Measurements from ENCODE around the gene TLR10. TPM values are rescaled to one million over a fixed set of nuclear protein-coding genes. Genes with fewer than 3 reads are reported as not detected.
A peak's percentile ranks its signal among the peaks of the same experiment; 100 is the strongest.

The TLR10 gene
- total and polyA plus RNA-seq, 5 donors from 2014 or later: 0.20 to 0.44 (median 0.31) TPM; not detected in 2

DNA sequence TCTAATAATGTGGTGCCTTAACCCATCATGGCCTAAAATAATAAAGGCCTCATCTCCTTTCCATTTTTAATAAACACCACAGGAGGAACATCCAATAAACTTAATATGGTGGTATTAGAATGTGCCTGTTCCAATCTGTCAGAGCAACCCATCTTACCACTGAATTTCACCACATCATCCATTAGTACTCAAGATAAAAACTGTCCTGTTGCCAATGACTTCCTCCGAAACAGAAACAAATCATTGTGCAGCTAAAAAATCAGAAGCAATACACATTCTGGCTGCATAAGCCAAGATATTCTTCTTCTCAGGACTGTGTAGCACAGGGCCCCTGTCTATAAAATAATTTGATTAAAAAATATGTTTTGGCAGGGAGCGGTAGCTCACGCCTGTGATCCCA lies 18.5 kb downstream of the TLR10 start:
- no peaks in the 10 kb centered on the region for H3K9me3 ChIP-seq (ENCODE audit: control insufficient read depth in 2 of 2, low read length in 2 of 2)
- Mint-ChIP-seq H3K36me3 (peaks cover 4% of the 10 kb centered on the region), H3K9me3 (peaks cover 0 to 3% (median 3%) of the 10 kb centered on the region in 7 donors), H3K4me3 (no peak overlapping the region), H3K4me1 (peaks cover 0 to 15% (median 10%) of the 10 kb centered on the region in 4 donors), H3K27me3 (peaks cover 13% of the 10 kb centered on the region), H3K27ac (peak overlapping the region in 1 of 3 donors; percentile 63)
- H3K36me3 ChIP-seq (ENCODE audit: control insufficient read depth, insufficient read depth, low read length): no peaks in the 10 kb centered on the region
- H3K27ac ChIP-seq (ENCODE audit: insufficient read depth, low read length, poor library complexity, severe bottlenecking): no peak overlapping the region
- DNase-seq (no peak), ATAC-seq (ENCODE audit: low read depth in 2 of 2) (no peak)
- no peaks in the 10 kb centered on the region for H3K27me3 ChIP-seq (ENCODE audit: control insufficient read depth, insufficient read depth, low read length)
- no peak overlapping the region for H3K4me3 ChIP-seq (ENCODE audit: low read depth, low read length)
- H3K4me1 ChIP-seq (ENCODE audit: control insufficient read depth, insufficient read depth, low read length, poor library complexity, severe bottlenecking): no peaks in the 10 kb centered on the region

- H3K4me3 Mint-ChIP-seq: no peak overlapping the region
- Histone ChIP-seq H3K27me3 (ENCODE audit: control insufficient read depth, insufficient read depth, low read length) (no peaks in the 10 kb centered on the region), H3K4me1 (ENCODE audit: control insufficient read depth, insufficient read depth, low read length, poor library complexity, severe bottlenecking) (no peaks in the 10 kb centered on the region), H3K36me3 (ENCODE audit: control insufficient read depth, insufficient read depth, low read length) (no peaks in the 10 kb centered on the region), H3K4me3 (ENCODE audit: low read depth, low read length) (no peak overlapping the region), H3K9me3 (ENCODE audit: control insufficient read depth in 2 of 2, low read length in 2 of 2) (no peaks in the 10 kb centered on the region), H3K27ac (ENCODE audit: insufficient read depth, low read length, poor library complexity, severe bottlenecking) (no peak overlapping the region)
- peaks cover 13% of the 10 kb centered on the region for H3K27me3 Mint-ChIP-seq
- H3K9me3 Mint-ChIP-seq: peaks cover 0 to 3% (median 0%) of the 10 kb centered on the region in 7 donors
- peaks cover 0 to 19% (median 10%) of the 10 kb centered on the region in 4 donors for H3K4me1 Mint-ChIP-seq
- H3K36me3 Mint-ChIP-seq: peaks cover 4% of the 10 kb centered on the region
- DNase-seq: no peak
- H3K27ac Mint-ChIP-seq: no peak overlapping the region
- ATAC-seq (ENCODE audit: low read depth in 2 of 2): no peak
These were observed 20.2 kb downstream of the TLR10 start for GRCh38 chr4:38762560-38762959.

- Mint-ChIP-seq H3K9me3 (no peaks in the 10 kb centered on the region), H3K27me3 (peaks cover 7% of the 10 kb centered on the region), H3K36me3 (no peaks in the 10 kb centered on the region), H3K27ac (no peak overlapping the region), H3K4me3 (no peak overlapping the region), H3K4me1 (peaks cover 0 to 19% (median 10%) of the 10 kb centered on the region in 4 donors)
- Histone ChIP-seq H3K9me3 (ENCODE audit: control insufficient read depth in 2 of 2, low read length in 2 of 2) (no peaks in the 10 kb centered on the region), H3K27me3 (ENCODE audit: control insufficient read depth, insufficient read depth, low read length) (no peaks in the 10 kb centered on the region), H3K4me3 (ENCODE audit: low read depth, low read length) (no peak overlapping the region), H3K4me1 (ENCODE audit: control insufficient read depth, insufficient read depth, low read length, poor library complexity, severe bottlenecking) (no peaks in the 10 kb centered on the region), H3K27ac (ENCODE audit: insufficient read depth, low read length, poor library complexity, severe bottlenecking) (no peak overlapping the region), H3K36me3 (ENCODE audit: control insufficient read depth, insufficient read depth, low read length) (no peaks in the 10 kb centered on the region)
- DNase-seq (no peak), ATAC-seq (ENCODE audit: low read depth in 2 of 2) (no peak)
These were observed 23.0 kb downstream of the TLR10 start for GRCh38 chr4:38759790-38760122.

DNA sequence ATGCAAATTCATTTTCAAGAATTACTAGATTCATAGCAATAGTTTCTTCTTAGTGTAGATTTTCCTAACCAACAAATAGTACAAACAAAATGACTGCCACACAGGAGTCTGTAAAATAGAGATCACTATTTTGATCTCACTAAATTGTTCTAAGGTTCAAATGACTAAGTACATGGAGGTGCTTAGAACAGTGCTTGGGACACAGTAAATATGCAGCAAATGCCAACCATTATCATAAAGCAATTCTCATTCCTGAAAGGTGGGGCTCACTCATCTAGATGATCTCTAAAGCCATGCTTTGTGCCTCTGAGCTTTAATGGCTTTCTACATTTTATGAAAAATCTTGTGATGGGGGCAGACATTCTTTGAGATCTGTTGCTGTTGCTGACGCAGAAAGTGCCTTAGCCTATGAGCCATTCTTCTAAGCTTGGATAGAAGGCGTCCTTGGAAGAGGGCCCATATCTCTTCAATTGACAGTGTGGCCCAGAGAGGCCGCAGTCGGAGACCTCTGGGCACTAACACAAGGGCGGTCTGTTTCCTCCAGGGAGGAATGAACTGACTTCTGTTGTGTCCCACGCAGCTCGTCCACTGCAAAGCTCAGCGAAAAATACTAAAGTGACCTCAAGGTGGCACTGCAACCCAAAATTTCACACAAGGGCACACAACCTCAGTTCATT lies 23.5 kb downstream of the TLR10 start:
- Histone ChIP-seq H3K27me3 (ENCODE audit: control insufficient read depth, insufficient read depth, low read length) (no peaks in the 10 kb centered on the region), H3K4me1 (ENCODE audit: control insufficient read depth, insufficient read depth, low read length, poor library complexity, severe bottlenecking) (no peaks in the 10 kb centered on the region), H3K4me3 (ENCODE audit: low read depth, low read length) (no peak overlapping the region), H3K27ac (ENCODE audit: insufficient read depth, low read length, poor library complexity, severe bottlenecking) (no peak overlapping the region), H3K9me3 (ENCODE audit: control insufficient read depth in 2 of 2, low read length in 2 of 2) (no peaks in the 10 kb centered on the region), H3K36me3 (ENCODE audit: control insufficient read depth, insufficient read depth, low read length) (no peaks in the 10 kb centered on the region)
- H3K4me3 Mint-ChIP-seq: peak overlapping the region in 1 of 4 donors; percentile 21
- peak; percentile 62 to 63 for ATAC-seq (ENCODE audit: low read depth in 2 of 2)
- no peaks in the 10 kb centered on the region for H3K9me3 Mint-ChIP-seq
- peaks cover 7% of the 10 kb centered on the region for H3K27me3 Mint-ChIP-seq
- peaks cover 0 to 19% (median 10%) of the 10 kb centered on the region in 4 donors for H3K4me1 Mint-ChIP-seq
- no peaks in the 10 kb centered on the region for H3K36me3 Mint-ChIP-seq
- peak; percentile 32 to 76 (median 62) for DNase-seq
- H3K27ac Mint-ChIP-seq: no peak overlapping the region

GRCh38 chr4:38757945-38758600 lies 24.7 kb downstream of the TLR10 start:
- DNase-seq (peak in 1 of 3 donors; percentile 54), ATAC-seq (ENCODE audit: low read depth in 2 of 2) (no peak)
- Histone ChIP-seq H3K4me3 (ENCODE audit: low read depth, low read length) (no peak overlapping the region), H3K9me3 (ENCODE audit: control insufficient read depth in 2 of 2, low read length in 2 of 2) (no peaks in the 10 kb centered on the region), H3K27me3 (ENCODE audit: control insufficient read depth, insufficient read depth, low read length) (no peaks in the 10 kb centered on the region), H3K36me3 (ENCODE audit: control insufficient read depth, insufficient read depth, low read length) (no peaks in the 10 kb centered on the region), H3K27ac (ENCODE audit: insufficient read depth, low read length, poor library complexity, severe bottlenecking) (no peak overlapping the region), H3K4me1 (ENCODE audit: control insufficient read depth, insufficient read depth, low read length, poor library complexity, severe bottlenecking) (no peaks in the 10 kb centered on the region)
- Mint-ChIP-seq H3K4me3 (no peak overlapping the region), H3K27me3 (peaks cover 7% of the 10 kb centered on the region), H3K9me3 (no peaks in the 10 kb centered on the region), H3K27ac (no peak overlapping the region), H3K4me1 (peaks cover 0 to 19% (median 10%) of the 10 kb centered on the region in 4 donors), H3K36me3 (no peaks in the 10 kb centered on the region)

GRCh38 chr4:38752941-38753806 lies 29.6 kb downstream of the TLR10 start:
- H3K4me1 Mint-ChIP-seq: peaks cover 0 to 6% (median 4%) of the 10 kb centered on the region in 4 donors
- peaks cover 0 to 9% (median under 1%) of the 10 kb centered on the region in 7 donors for H3K9me3 Mint-ChIP-seq
- Histone ChIP-seq H3K27ac (ENCODE audit: insufficient read depth, low read length, poor library complexity, severe bottlenecking) (no peak overlapping the region), H3K4me3 (ENCODE audit: low read depth, low read length) (no peak overlapping the region), H3K4me1 (ENCODE audit: control insufficient read depth, insufficient read depth, low read length, poor library complexity, severe bottlenecking) (peaks cover 4% of the 10 kb centered on the region), H3K27me3 (ENCODE audit: control insufficient read depth, insufficient read depth, low read length) (no peaks in the 10 kb centered on the region), H3K9me3 (ENCODE audit: control insufficient read depth in 2 of 2, low read length in 2 of 2) (peaks cover 2 to 4% of the 10 kb centered on the region in 2 experiments), H3K36me3 (ENCODE audit: control insufficient read depth, insufficient read depth, low read length) (no peaks in the 10 kb centered on the region)
- H3K36me3 Mint-ChIP-seq: peaks cover 6% of the 10 kb centered on the region
- ATAC-seq (ENCODE audit: low read depth in 2 of 2) (no peak), DNase-seq (peak in 1 of 3 donors; percentile 31)
- no peak overlapping the region for H3K4me3 Mint-ChIP-seq
- no peak overlapping the region for H3K27ac Mint-ChIP-seq
- H3K27me3 Mint-ChIP-seq: peaks cover 6% of the 10 kb centered on the region

DNA sequence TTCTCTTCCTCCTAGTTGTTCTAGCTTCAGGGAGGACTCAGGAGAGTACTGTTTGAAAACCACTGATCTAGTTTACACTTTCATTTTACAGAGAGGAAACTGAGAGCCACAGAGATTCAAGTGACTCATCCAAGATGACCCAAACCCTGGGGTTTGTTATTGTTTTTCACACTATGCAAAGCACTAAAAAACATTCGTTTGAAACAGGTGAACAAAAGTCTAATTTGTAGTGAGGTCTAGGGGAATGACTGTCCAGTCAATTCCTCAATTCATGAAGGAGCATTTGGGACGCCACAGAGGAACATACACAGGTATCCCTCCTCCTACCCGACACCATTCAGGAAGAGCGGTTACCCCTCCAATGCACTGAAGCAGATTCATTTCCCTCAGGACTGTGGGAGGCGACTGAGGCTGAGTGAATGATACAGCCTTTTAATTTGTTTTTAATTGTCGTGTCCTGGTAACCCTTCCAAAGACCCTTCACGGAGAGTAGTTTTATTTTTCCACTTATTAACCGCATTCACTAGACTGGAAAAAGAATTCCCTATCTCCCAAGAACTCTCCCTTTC lies 30.3 kb downstream of the TLR10 start:
- H3K27me3 Mint-ChIP-seq: peaks cover 6% of the 10 kb centered on the region
- no peaks in the 10 kb centered on the region for H3K36me3 ChIP-seq (ENCODE audit: control insufficient read depth, insufficient read depth, low read length)
- no peak overlapping the region for H3K4me3 ChIP-seq (ENCODE audit: low read depth, low read length)
- H3K36me3 Mint-ChIP-seq: peaks cover 6% of the 10 kb centered on the region
- H3K4me1 Mint-ChIP-seq: peaks cover 0 to 6% (median 4%) of the 10 kb centered on the region in 4 donors
- H3K27me3 ChIP-seq (ENCODE audit: control insufficient read depth, insufficient read depth, low read length): no peaks in the 10 kb centered on the region
- peak in 1 of 3 donors; percentile 73 for DNase-seq
- H3K4me3 Mint-ChIP-seq: no peak overlapping the region
- H3K27ac Mint-ChIP-seq: peak overlapping the region in 1 of 3 donors; percentile 89
- H3K27ac ChIP-seq (ENCODE audit: insufficient read depth, low read length, poor library complexity, severe bottlenecking): no peak overlapping the region
- peaks cover 4 to 9% of the 10 kb centered on the region in 2 experiments for H3K9me3 ChIP-seq (ENCODE audit: control insufficient read depth in 2 of 2, low read length in 2 of 2)
- peaks cover 4% of the 10 kb centered on the region for H3K4me1 ChIP-seq (ENCODE audit: control insufficient read depth, insufficient read depth, low read length, poor library complexity, severe bottlenecking)
- peak; percentile 37 to 69 for ATAC-seq (ENCODE audit: low read depth in 2 of 2)
- H3K9me3 Mint-ChIP-seq: peaks cover 0 to 11% (median 2%) of the 10 kb centered on the region in 7 donors

Measured in CD4-positive, CD25-positive, alpha-beta regulatory T cell (primary cell).